ENCODE measurements around the gene ACR. TPM values are rescaled to one million over a fixed set of nuclear protein-coding genes. Genes with fewer than 3 reads are reported as not detected.
A peak's percentile ranks its signal among the peaks of the same experiment; 100 is the strongest.

Gene ACR
- total RNA-seq, 1 donor from 2014 or later = 0.22 TPM

- H3K4me3 Mint-ChIP-seq = no peak overlapping the region
- no peak overlapping the region for H3K27ac Mint-ChIP-seq
- H3K36me3 Mint-ChIP-seq = peaks cover 8% of the 10 kb centered on the region
- peaks cover 6% of the 10 kb centered on the region for H3K4me1 Mint-ChIP-seq (ENCODE audit: unreplicated experiment)
- no peaks in the 10 kb centered on the region for H3K9me3 Mint-ChIP-seq
- TF ChIP-seq CTCF (conservative IDR thresholded peaks at IDR 0.05) = no peak
- peaks cover 3% of the 10 kb centered on the region for H3K27me3 Mint-ChIP-seq
- DNase-seq (ENCODE audit: extremely low spot score, unreplicated experiment) = no peak
Measured at GRCh38 chr22:50694766-50695420, 43.1 kb upstream of the ACR start.

GRCh38 chr22:50695421-50696250 is 42.4 kb upstream of the ACR start:
- Mint-ChIP-seq H3K36me3 (peaks cover 8% of the 10 kb centered on the region), H3K4me3 (peak overlapping the region; percentile 71), H3K27me3 (peaks cover 3% of the 10 kb centered on the region), H3K27ac (peak overlapping the region; percentile 55), H3K4me1 (ENCODE audit: unreplicated experiment) (peaks cover 6% of the 10 kb centered on the region), H3K9me3 (no peaks in the 10 kb centered on the region)
- DNase-seq (ENCODE audit: extremely low spot score, unreplicated experiment) = no peak
- TF ChIP-seq CTCF (conservative IDR thresholded peaks at IDR 0.05) = no peak

- peak overlapping the region; percentile 71 for H3K4me3 Mint-ChIP-seq
- DNase-seq (ENCODE audit: extremely low spot score, unreplicated experiment) = no peak
- peaks cover 9% of the 10 kb centered on the region for H3K4me1 Mint-ChIP-seq (ENCODE audit: unreplicated experiment)
- peak overlapping the region; percentile 55 for H3K27ac Mint-ChIP-seq
- no peaks in the 10 kb centered on the region for H3K9me3 Mint-ChIP-seq
- TF ChIP-seq CTCF (conservative IDR thresholded peaks at IDR 0.05) = no peak
- peaks cover 3% of the 10 kb centered on the region for H3K27me3 Mint-ChIP-seq
- peaks cover 9% of the 10 kb centered on the region for H3K36me3 Mint-ChIP-seq
Measured at GRCh38 chr22:50696251-50696798, 41.7 kb upstream of the ACR start.

- Mint-ChIP-seq H3K27ac (no peak overlapping the region), H3K4me3 (peak overlapping the region; percentile 82), H3K9me3 (no peaks in the 10 kb centered on the region), H3K27me3 (peaks cover 3% of the 10 kb centered on the region), H3K36me3 (peaks cover 7% of the 10 kb centered on the region), H3K4me1 (ENCODE audit: unreplicated experiment) (peaks cover 10% of the 10 kb centered on the region)
- no peak for DNase-seq (ENCODE audit: extremely low spot score, unreplicated experiment)
- TF ChIP-seq CTCF (conservative IDR thresholded peaks at IDR 0.05) = peak; percentile 77
Measured at GRCh38 chr22:50696799-50697561, 41.0 kb upstream of the ACR start.

GRCh38 chr22:50697667-50698506 is 40.1 kb upstream of the ACR start:
- Mint-ChIP-seq H3K27me3 (peaks cover 3% of the 10 kb centered on the region), H3K4me3 (peak overlapping the region; percentile 80), H3K9me3 (no peaks in the 10 kb centered on the region), H3K27ac (no peak overlapping the region), H3K36me3 (peaks cover 7% of the 10 kb centered on the region), H3K4me1 (ENCODE audit: unreplicated experiment) (peaks cover 15% of the 10 kb centered on the region)
- no peak for TF ChIP-seq CTCF (conservative IDR thresholded peaks at IDR 0.05)
- DNase-seq (ENCODE audit: extremely low spot score, unreplicated experiment) = no peak

Data from type B pancreatic cell (in vitro differentiated cells).